MCF 10A (cell line): Measurements from ENCODE around the gene SIPA1. TPM values are rescaled to one million over a fixed set of nuclear protein-coding genes. Genes with fewer than 3 reads are reported as not detected.

Experiments used
- BruUV-seq: library from RNA; stranded (reverse); fragments of 400-500 nt; replicated peaks from 2 replicates; lab custom pipeline; 2021; lab: Mats Ljungman, UMichigan
- CTCF ChIA-PET: fragments of 300-600 bp; sonication (Branson Sonifier 250); formaldehyde crosslinking; extraction: SDS; loops from one replicate; lab custom pipeline; 2021; ENCODE audit warnings: antibody characterized with exemption, inconsistent platforms; lab: Yijun Ruan, JAX
- POLR2A ChIA-PET: fragments of 300-600, 350-650 bp; sonication (Branson Sonifier 250); formaldehyde crosslinking; extraction: SDS; loops from one replicate; lab custom pipeline; 2020; ENCODE audit warnings: antibody characterized with exemption, inconsistent platforms; lab: Yijun Ruan, JAX
- DNase-seq: peaks from one replicate; pipeline ENCODE4 v3.0.0-alpha.2; 2018; ENCODE audit not compliant: unreplicated experiment
- H3K27ac Mint-ChIP-seq: one replicate; pipeline ENCODE4 v1.8.0; 2022; ENCODE audit warnings: mild to moderate bottlenecking, low read depth, mixed read lengths; ENCODE audit not compliant: unreplicated experiment
- H3K27me3 Mint-ChIP-seq: one replicate; pipeline ENCODE4 v1.8.0; 2022; ENCODE audit warnings: mixed read lengths; ENCODE audit not compliant: insufficient read depth, unreplicated experiment
- H3K36me3 Mint-ChIP-seq: one replicate; pipeline ENCODE4 v1.8.0; 2022; ENCODE audit warnings: mild to moderate bottlenecking, moderate library complexity, mixed read lengths; ENCODE audit not compliant: insufficient read depth, unreplicated experiment
- H3K4me1 Mint-ChIP-seq: one replicate; pipeline ENCODE4 v1.8.0; 2022; ENCODE audit warnings: mixed read lengths; ENCODE audit not compliant: insufficient read depth, unreplicated experiment
- H3K4me3 Mint-ChIP-seq: one replicate; pipeline ENCODE4 v1.8.0; 2022; ENCODE audit warnings: mild to moderate bottlenecking, moderate library complexity, mixed read lengths; ENCODE audit not compliant: unreplicated experiment
- H3K9me3 Mint-ChIP-seq: one replicate; pipeline ENCODE4 v1.8.0; 2022; ENCODE audit warnings: mixed read lengths; ENCODE audit not compliant: unreplicated experiment
- CTCF ChIP-seq: fragments of 200-600 bp; IDR thresholded peaks from one replicate; pipeline ENCODE4 v1.8.0; 2022; ENCODE audit warnings: antibody characterized with exemption, mild to moderate bottlenecking; ENCODE audit not compliant: unreplicated experiment
- intact Hi-C: fragments of 100-400 bp; cut with micrococcal nuclease; formaldehyde crosslinking; loops from 2 replicates; pipeline ENCODE4 v1.14.1; 2022
- total RNA-seq: library from RNA; stranded (reverse); gene quantifications from 2 replicates; pipeline ENCODE4 v1.2.3, GENCODE V29; 2022

The SIPA1 gene
- total RNA-seq, 1 experiment from 2014 or later: 4.9 TPM

- POLR2A ChIA-PET: interaction anchor here (0.6 to 1.7 kb wide), 5 partner anchors 22 to 53 kb away, joined by 3 to 6 read pairs (median 3); partner anchors contain the start of genes EHBP1L1, FAM89B and RELA
- DNase-seq: no peak
Measured at GRCh38 chr11:65609665-65610064, 28.2 kb upstream of the SIPA1 start.

GRCh38 chr11:65610404-65610803, 27.5 kb upstream of the SIPA1 start:
- CTCF ChIA-PET: interaction anchor here (0.6 to 1.7 kb wide), 2 partner anchors 16 to 53 kb away, joined by 3 to 7 read pairs; no protein-coding TSS in a partner anchor
- intact Hi-C loops: no loop called here
- Mint-ChIP-seq H3K36me3 (peaks cover 37% of the 10 kb centered on the region), H3K4me3 (no peak overlapping the region), H3K27me3 (no peaks in the 10 kb centered on the region), H3K9me3 (no peaks in the 10 kb centered on the region), H3K27ac (peak overlapping the region; percentile 77), H3K4me1 (peaks cover 30% of the 10 kb centered on the region)
- no peak for DNase-seq
- TF ChIP-seq CTCF: no peak
- BruUV-seq: no TSS peak
- POLR2A ChIA-PET: interaction anchor here (0.7 to 1.7 kb wide), 4 partner anchors 18 to 34 kb away, joined by 3 to 6 read pairs (median 3); partner anchors contain the start of gene EHBP1L1

More at GRCh38 chr11:65609665-65610064, 28.2 kb upstream of the SIPA1 start:
- TF ChIP-seq CTCF: no peak
- intact Hi-C loops: no loop called here
- H3K27me3 Mint-ChIP-seq: no peaks in the 10 kb centered on the region
- H3K27ac Mint-ChIP-seq: peak overlapping the region; percentile 77
- H3K36me3 Mint-ChIP-seq: peaks cover 41% of the 10 kb centered on the region
- CTCF ChIA-PET: interaction anchor here (1.6 to 1.7 kb wide), 2 partner anchors 12 to 15 kb away, joined by 3 to 7 read pairs; no protein-coding TSS in a partner anchor
- H3K4me1 Mint-ChIP-seq: peaks cover 30% of the 10 kb centered on the region
- no peak overlapping the region for H3K4me3 Mint-ChIP-seq
- no TSS peak for BruUV-seq
- H3K9me3 Mint-ChIP-seq: no peaks in the 10 kb centered on the region

GRCh38 chr11:65611028-65611757, 26.7 kb upstream of the SIPA1 start:
- intact Hi-C loops: no loop called here
- ChIA-PET CTCF (interaction anchor here (1.1 to 1.7 kb wide), 2 partner anchors 17 to 246 kb away, joined by 3 to 7 read pairs; no protein-coding TSS in a partner anchor), POLR2A (interaction anchor here (0.7 to 6.9 kb wide), 4 partner anchors 19 to 39 kb away, joined by 3 to 103 read pairs (median 33); partner anchors contain the start of genes EHBP1L1, FAM89B and ZNRD2)
- peaks cover 31% of the 10 kb centered on the region for H3K4me1 Mint-ChIP-seq
- no peak for TF ChIP-seq CTCF
- DNase-seq: no peak
- BruUV-seq: no TSS peak
- no peak overlapping the region for H3K4me3 Mint-ChIP-seq
- H3K36me3 Mint-ChIP-seq: peaks cover 29% of the 10 kb centered on the region
- H3K9me3 Mint-ChIP-seq: no peaks in the 10 kb centered on the region
- H3K27ac Mint-ChIP-seq: peak overlapping the region; percentile 77
- H3K27me3 Mint-ChIP-seq: no peaks in the 10 kb centered on the region
